RWPE2 (cell line): Measurements from ENCODE around the gene SUSD6.

Source experiments
- ATAC-seq: fragments of 200-7000 bp; cut with Tn5 transposase; 3 replicates; pipeline ENCODE4 v1.9.1; 2021; ENCODE audit warnings: low read depth
- DNase-seq: peaks from one replicate; pipeline ENCODE4 v3.0.0-alpha.2; 2020; ENCODE audit warnings: low spot score
- H3K27ac ChIP-seq: fragments of 450-650 bp; 2 replicates; pipeline ENCODE4 v1.5.1; 2017; ENCODE audit warnings: mild to moderate bottlenecking; ENCODE audit not compliant: poor library complexity, severe bottlenecking
- H3K27me3 ChIP-seq: fragments of 250-450 bp; sonication (Bioruptor Pico); 2 replicates; pipeline ENCODE4 v1.5.1; 2021; ENCODE audit warnings: mild to moderate bottlenecking, moderate library complexity; ENCODE audit not compliant: insufficient read depth, poor library complexity, severe bottlenecking
- H3K36me3 ChIP-seq: fragments of 250-450 bp; sonication (Bioruptor Pico); 2 replicates; pipeline ENCODE4 v1.5.1; 2020; ENCODE audit warnings: low read depth, mild to moderate bottlenecking, moderate library complexity
- H3K4me1 ChIP-seq: fragments of 250-450 bp; sonication (Bioruptor Pico); 2 replicates; pipeline ENCODE4 v1.5.1; 2021; ENCODE audit warnings: mild to moderate bottlenecking, moderate library complexity; ENCODE audit not compliant: insufficient read depth, poor library complexity, severe bottlenecking
- H3K4me3 ChIP-seq: fragments of 250-450 bp; sonication (Bioruptor Pico); 2 replicates; pipeline ENCODE4 v1.5.1; 2021; ENCODE audit warnings: mild to moderate bottlenecking, moderate library complexity; ENCODE audit not compliant: severe bottlenecking
- H3K9me3 ChIP-seq: fragments of 250-450 bp; sonication (Bioruptor Pico); 2 replicates; pipeline ENCODE4 v1.5.1; 2021; ENCODE audit warnings: mild to moderate bottlenecking, moderate library complexity; ENCODE audit not compliant: severe bottlenecking
- TF ChIP-seq, protein P1 (sequence below): fragments of 450-650 bp; IDR thresholded peaks from one replicate; pipeline ENCODE4 v1.5.1; 2017; ENCODE audit warnings: mild to moderate bottlenecking, moderate library complexity; ENCODE audit not compliant: poor library complexity, severe bottlenecking

Gene SUSD6

DNA sequence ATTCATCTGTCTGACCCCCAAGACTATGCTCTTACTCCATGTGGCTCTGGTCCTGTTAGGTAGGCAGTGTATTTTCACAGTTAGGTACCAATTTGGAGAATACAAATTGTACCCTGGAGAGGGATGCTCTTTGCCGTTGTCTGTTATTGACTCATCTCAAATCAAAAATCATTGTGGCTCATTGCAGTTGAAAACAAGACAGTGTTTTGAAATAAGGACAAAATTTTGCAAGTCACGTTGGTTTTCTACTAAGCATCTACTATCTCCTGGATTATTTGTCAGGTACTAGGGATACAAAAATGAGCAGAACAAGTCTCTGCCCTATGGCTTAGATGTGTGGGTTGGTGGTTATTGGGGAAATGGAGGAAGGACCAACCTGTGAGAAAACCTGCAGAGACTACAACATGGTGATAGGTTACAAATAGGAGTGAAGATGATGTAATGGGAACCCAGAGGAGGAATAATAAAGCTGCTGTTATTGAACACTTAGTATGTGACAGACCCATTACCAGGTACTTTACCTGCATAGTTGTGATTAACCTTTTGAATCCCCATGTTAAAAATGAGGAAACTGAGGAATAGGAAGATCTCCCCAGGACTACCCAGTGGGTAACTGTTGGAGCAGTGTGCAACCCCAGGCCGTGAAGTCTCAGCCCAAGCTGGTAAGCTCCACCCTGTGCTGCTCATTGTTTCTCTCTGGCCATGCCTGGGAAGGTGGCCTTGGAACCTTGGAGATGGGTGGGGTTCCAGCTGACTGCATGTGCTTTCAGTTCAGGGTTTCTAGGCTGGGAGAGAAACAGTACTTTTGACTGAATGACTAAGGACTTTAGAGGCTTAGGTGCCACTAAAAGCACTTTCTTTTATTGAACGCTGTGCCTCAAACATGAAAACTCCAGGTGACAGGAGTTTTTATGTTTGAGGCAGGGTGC, 82.7 kb downstream of the SUSD6 start:
- Histone ChIP-seq H3K4me3 (no peak overlapping the region), H3K27ac (peak overlapping the region; percentile 2), H3K4me1 (peaks cover 15% of the 10 kb centered on the region), H3K27me3 (no peaks in the 10 kb centered on the region), H3K9me3 (no peaks in the 10 kb centered on the region), H3K36me3 (no peaks in the 10 kb centered on the region)
- DNase-seq, result no peak
- ATAC-seq, result peak; percentile 54; the same call in 2 of the 3 replicates
- TF ChIP-seq, protein P1, sequence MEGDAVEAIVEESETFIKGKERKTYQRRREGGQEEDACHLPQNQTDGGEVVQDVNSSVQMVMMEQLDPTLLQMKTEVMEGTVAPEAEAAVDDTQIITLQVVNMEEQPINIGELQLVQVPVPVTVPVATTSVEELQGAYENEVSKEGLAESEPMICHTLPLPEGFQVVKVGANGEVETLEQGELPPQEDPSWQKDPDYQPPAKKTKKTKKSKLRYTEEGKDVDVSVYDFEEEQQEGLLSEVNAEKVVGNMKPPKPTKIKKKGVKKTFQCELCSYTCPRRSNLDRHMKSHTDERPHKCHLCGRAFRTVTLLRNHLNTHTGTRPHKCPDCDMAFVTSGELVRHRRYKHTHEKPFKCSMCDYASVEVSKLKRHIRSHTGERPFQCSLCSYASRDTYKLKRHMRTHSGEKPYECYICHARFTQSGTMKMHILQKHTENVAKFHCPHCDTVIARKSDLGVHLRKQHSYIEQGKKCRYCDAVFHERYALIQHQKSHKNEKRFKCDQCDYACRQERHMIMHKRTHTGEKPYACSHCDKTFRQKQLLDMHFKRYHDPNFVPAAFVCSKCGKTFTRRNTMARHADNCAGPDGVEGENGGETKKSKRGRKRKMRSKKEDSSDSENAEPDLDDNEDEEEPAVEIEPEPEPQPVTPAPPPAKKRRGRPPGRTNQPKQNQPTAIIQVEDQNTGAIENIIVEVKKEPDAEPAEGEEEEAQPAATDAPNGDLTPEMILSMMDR, result no peak

DNA sequence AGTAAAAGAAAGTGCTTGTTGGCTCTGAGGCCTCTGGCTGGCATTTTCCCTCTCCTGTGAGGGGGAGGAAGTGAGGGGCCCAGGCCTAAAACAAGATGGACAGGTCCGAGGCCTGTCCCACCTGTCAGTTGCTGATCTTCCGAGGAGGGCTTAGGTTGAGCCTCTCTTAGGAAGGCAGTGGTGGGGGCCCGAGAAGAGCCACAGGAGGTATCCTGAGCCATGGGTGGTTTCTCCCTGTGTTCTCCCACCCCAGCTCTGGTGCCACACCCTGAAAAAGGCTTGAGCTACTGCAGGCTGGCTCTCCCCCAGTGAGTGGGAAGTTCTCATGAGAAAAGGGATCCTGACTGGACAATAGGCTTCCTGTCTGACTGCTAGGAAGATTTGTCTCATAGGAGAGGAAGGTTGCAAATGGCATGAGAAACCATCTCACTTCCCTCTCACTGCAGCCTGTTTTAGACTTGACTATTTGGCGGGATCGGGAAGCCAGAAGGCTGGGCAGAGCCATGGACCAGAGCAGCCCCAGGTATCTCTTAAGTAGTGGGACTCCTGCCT, 83.4 kb downstream of the SUSD6 start:
- peak overlapping the region; percentile 2 for H3K27ac ChIP-seq
- H3K9me3 ChIP-seq, result no peaks in the 10 kb centered on the region
- ATAC-seq, result 0 out of 3 replicates have a peak, but pooled peaks have one; percentile 26
- TF ChIP-seq, protein P1, result no peak
- H3K27me3 ChIP-seq, result no peaks in the 10 kb centered on the region
- H3K36me3 ChIP-seq, result no peaks in the 10 kb centered on the region
- H3K4me1 ChIP-seq, result peaks cover 15% of the 10 kb centered on the region
- no peak for DNase-seq
- no peak overlapping the region for H3K4me3 ChIP-seq

DNA sequence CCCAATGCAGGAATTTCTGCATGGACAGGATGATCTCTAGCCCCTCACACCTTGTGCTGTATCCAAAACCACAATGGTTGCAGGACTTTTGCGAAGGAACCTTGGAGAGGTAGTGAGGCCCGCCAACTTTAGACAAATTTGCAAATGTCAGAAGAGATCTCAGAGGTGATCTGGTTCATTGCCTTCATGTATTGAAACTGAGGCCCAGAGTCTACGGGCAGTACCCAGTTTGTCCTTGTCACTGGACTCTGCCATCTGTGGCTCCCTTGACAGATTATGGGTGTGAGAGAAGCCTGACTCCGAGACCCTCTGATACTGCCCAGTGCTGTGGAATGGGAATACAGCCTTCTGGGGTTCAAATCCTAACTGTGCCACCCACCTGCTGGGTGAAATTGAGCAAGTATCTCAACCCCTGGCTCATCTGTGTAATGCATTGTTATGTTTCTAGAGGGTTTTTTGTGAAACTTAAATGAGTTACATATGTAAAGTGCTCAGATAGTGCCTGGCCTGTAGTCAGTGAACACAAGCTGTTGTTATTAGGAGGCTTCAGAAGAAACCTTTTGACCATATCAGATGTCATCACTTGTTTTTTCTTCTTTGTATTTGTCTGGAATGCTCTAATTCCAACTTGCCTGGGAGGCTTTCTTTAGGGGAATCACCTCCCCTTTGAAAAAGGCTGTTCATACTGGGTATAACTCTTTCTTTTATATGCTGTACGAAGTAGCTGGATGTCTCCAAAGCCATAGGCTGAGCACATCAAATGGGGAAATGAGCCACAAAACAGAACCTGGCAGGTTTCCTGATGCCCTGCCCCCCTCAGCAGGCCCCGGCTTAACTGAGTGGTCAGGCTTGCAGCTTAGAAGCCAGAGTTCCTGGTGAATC, 84.2 kb downstream of the SUSD6 start:
- Histone ChIP-seq H3K9me3 (no peaks in the 10 kb centered on the region), H3K4me3 (no peak overlapping the region), H3K36me3 (no peaks in the 10 kb centered on the region), H3K27me3 (no peaks in the 10 kb centered on the region), H3K4me1 (peaks cover 15% of the 10 kb centered on the region), H3K27ac (peak overlapping the region; percentile 2)
- peak; percentile 50 for ATAC-seq
- DNase-seq, result no peak
- TF ChIP-seq, protein P1, result no peak

DNA sequence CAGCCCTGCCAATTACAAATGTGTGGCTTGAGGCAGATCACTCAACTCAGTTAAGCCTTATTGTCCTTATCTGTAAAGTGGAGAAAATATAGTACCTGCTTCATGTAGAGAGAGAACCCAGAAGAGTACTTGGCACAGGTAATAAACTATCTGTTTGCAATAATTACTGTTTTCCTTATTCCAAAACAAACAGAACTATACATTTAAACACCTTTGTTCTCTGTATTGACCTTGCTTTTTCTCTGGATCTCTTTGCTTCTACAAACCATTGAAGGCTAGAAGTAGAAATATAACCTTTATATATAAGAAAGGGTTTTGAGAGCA, 84.8 kb downstream of the SUSD6 start:
- TF ChIP-seq, protein P1, result no peak
- H3K27ac ChIP-seq, result no peak overlapping the region
- ATAC-seq, result no peak
- no peak overlapping the region for H3K4me3 ChIP-seq
- no peaks in the 10 kb centered on the region for H3K36me3 ChIP-seq
- no peak for DNase-seq
- peaks cover 15% of the 10 kb centered on the region for H3K4me1 ChIP-seq
- no peaks in the 10 kb centered on the region for H3K9me3 ChIP-seq
- H3K27me3 ChIP-seq, result no peaks in the 10 kb centered on the region
